ENCODE measurements around the gene C3orf85. TPM values are rescaled to one million over a fixed set of nuclear protein-coding genes. Genes with fewer than 3 reads are reported as not detected.

The C3orf85 gene
- total RNA-seq, result not detected

- Mint-ChIP-seq H3K36me3 (no peaks in the 10 kb centered on the region), H3K27ac (no peak within 1 kb of the TSS), H3K4me1 (no peaks in the 10 kb centered on the region), H3K9me3 (no peaks in the 10 kb centered on the region), H3K27me3 (no peaks in the 10 kb centered on the region), H3K4me3 (no peak within 1 kb of the TSS)
- DNase-seq, result no peak
These were observed at the start of gene C3orf85 for GRCh38 chr3:109136523-109136922. C3orf85 (plus strand) TSS chr3:109136719; CDS start chr3:109136848, 129 bp downstream.

GRCh38 chr3:109089265-109089664, 47.3 kb upstream of the C3orf85 start:
- Mint-ChIP-seq H3K27me3 (peaks cover 7% of the 10 kb centered on the region), H3K36me3 (no peaks in the 10 kb centered on the region), H3K4me3 (no peak overlapping the region), H3K27ac (no peak overlapping the region), H3K4me1 (no peaks in the 10 kb centered on the region), H3K9me3 (no peaks in the 10 kb centered on the region)
- no peak for DNase-seq

- H3K4me1 Mint-ChIP-seq, result no peaks in the 10 kb centered on the region
- DNase-seq, result no peak
- H3K36me3 Mint-ChIP-seq, result no peaks in the 10 kb centered on the region
- peaks cover 4% of the 10 kb centered on the region for H3K27me3 Mint-ChIP-seq
- no peak overlapping the region for H3K27ac Mint-ChIP-seq
- H3K9me3 Mint-ChIP-seq, result no peaks in the 10 kb centered on the region
- no peak overlapping the region for H3K4me3 Mint-ChIP-seq
These were observed 44.7 kb upstream of the C3orf85 start for GRCh38 chr3:109091846-109092245.

- no peak overlapping the region for H3K4me3 Mint-ChIP-seq
- H3K27ac Mint-ChIP-seq, result no peak overlapping the region
- no peaks in the 10 kb centered on the region for H3K9me3 Mint-ChIP-seq
- peaks cover 3% of the 10 kb centered on the region for H3K27me3 Mint-ChIP-seq
- H3K36me3 Mint-ChIP-seq, result no peaks in the 10 kb centered on the region
- H3K4me1 Mint-ChIP-seq, result no peaks in the 10 kb centered on the region
- DNase-seq, result no peak
These were observed 43.0 kb upstream of the C3orf85 start for GRCh38 chr3:109093561-109093960.

- no peak overlapping the region for H3K4me3 Mint-ChIP-seq
- no peaks in the 10 kb centered on the region for H3K36me3 Mint-ChIP-seq
- no peaks in the 10 kb centered on the region for H3K4me1 Mint-ChIP-seq
- H3K9me3 Mint-ChIP-seq, result no peaks in the 10 kb centered on the region
- H3K27me3 Mint-ChIP-seq, result no peaks in the 10 kb centered on the region
- H3K27ac Mint-ChIP-seq, result no peak overlapping the region
- no peak for DNase-seq
These were observed 41.4 kb upstream of the C3orf85 start for GRCh38 chr3:109095166-109095565.

- no peak overlapping the region for H3K27ac Mint-ChIP-seq
- H3K9me3 Mint-ChIP-seq, result no peaks in the 10 kb centered on the region
- no peak for DNase-seq
- no peaks in the 10 kb centered on the region for H3K4me1 Mint-ChIP-seq
- no peaks in the 10 kb centered on the region for H3K36me3 Mint-ChIP-seq
- no peak overlapping the region for H3K4me3 Mint-ChIP-seq
- H3K27me3 Mint-ChIP-seq, result no peaks in the 10 kb centered on the region
These were observed 38.4 kb upstream of the C3orf85 start for GRCh38 chr3:109098079-109098644.

GRCh38 chr3:109109574-109109973, 26.9 kb upstream of the C3orf85 start:
- peaks cover 4% of the 10 kb centered on the region for H3K27me3 Mint-ChIP-seq
- H3K36me3 Mint-ChIP-seq, result no peaks in the 10 kb centered on the region
- H3K9me3 Mint-ChIP-seq, result no peaks in the 10 kb centered on the region
- H3K4me3 Mint-ChIP-seq, result no peak overlapping the region
- DNase-seq, result no peak
- no peak overlapping the region for H3K27ac Mint-ChIP-seq
- H3K4me1 Mint-ChIP-seq, result no peaks in the 10 kb centered on the region

GRCh38 chr3:109112946-109113760, 23.4 kb upstream of the C3orf85 start:
- no peaks in the 10 kb centered on the region for H3K4me1 Mint-ChIP-seq
- DNase-seq, result no peak
- no peak overlapping the region for H3K4me3 Mint-ChIP-seq
- no peak overlapping the region for H3K27ac Mint-ChIP-seq
- H3K27me3 Mint-ChIP-seq, result peaks cover 8% of the 10 kb centered on the region
- no peaks in the 10 kb centered on the region for H3K9me3 Mint-ChIP-seq
- no peaks in the 10 kb centered on the region for H3K36me3 Mint-ChIP-seq

- Mint-ChIP-seq H3K4me1 (no peaks in the 10 kb centered on the region), H3K9me3 (no peaks in the 10 kb centered on the region), H3K27me3 (peaks cover 8% of the 10 kb centered on the region), H3K36me3 (no peaks in the 10 kb centered on the region), H3K4me3 (no peak overlapping the region), H3K27ac (no peak overlapping the region)
- DNase-seq, result no peak
These were observed 21.8 kb upstream of the C3orf85 start for GRCh38 chr3:109114746-109115145.

- H3K4me3 Mint-ChIP-seq, result no peak overlapping the region
- H3K27me3 Mint-ChIP-seq, result peaks cover 8% of the 10 kb centered on the region
- no peaks in the 10 kb centered on the region for H3K36me3 Mint-ChIP-seq
These were observed 21.1 kb upstream of the C3orf85 start for GRCh38 chr3:109115451-109115850.

GRCh38 chr3:109116031-109116430, 20.5 kb upstream of the C3orf85 start:
- H3K27me3 Mint-ChIP-seq, result peaks cover 8% of the 10 kb centered on the region
- no peak for DNase-seq
- H3K27ac Mint-ChIP-seq, result no peak overlapping the region
- no peaks in the 10 kb centered on the region for H3K36me3 Mint-ChIP-seq
- no peaks in the 10 kb centered on the region for H3K9me3 Mint-ChIP-seq
- no peaks in the 10 kb centered on the region for H3K4me1 Mint-ChIP-seq
- H3K4me3 Mint-ChIP-seq, result no peak overlapping the region

More at GRCh38 chr3:109115451-109115850, 21.1 kb upstream of the C3orf85 start:
- Mint-ChIP-seq H3K9me3 (no peaks in the 10 kb centered on the region), H3K4me1 (no peaks in the 10 kb centered on the region), H3K27ac (no peak overlapping the region)
- DNase-seq, result no peak

- Mint-ChIP-seq H3K36me3 (no peaks in the 10 kb centered on the region), H3K4me3 (no peak within 1 kb of the TSS), H3K4me1 (no peaks in the 10 kb centered on the region), H3K27me3 (peaks cover 8% of the 10 kb centered on the region), H3K27ac (no peak within 1 kb of the TSS), H3K9me3 (no peaks in the 10 kb centered on the region)
- DNase-seq, result no peak
These were observed 18.6 kb upstream of the C3orf85 start, which contains the start of gene MORC1 for GRCh38 chr3:109117939-109118338. MORC1 (minus strand) TSS chr3:109118134; CDS start chr3:109118059, 75 bp downstream.

- no peaks in the 10 kb centered on the region for H3K36me3 Mint-ChIP-seq
- no peaks in the 10 kb centered on the region for H3K9me3 Mint-ChIP-seq
- DNase-seq, result no peak
- H3K27me3 Mint-ChIP-seq, result peaks cover 8% of the 10 kb centered on the region
- no peak overlapping the region for H3K4me3 Mint-ChIP-seq
- no peak overlapping the region for H3K27ac Mint-ChIP-seq
- H3K4me1 Mint-ChIP-seq, result no peaks in the 10 kb centered on the region
These were observed 17.9 kb upstream of the C3orf85 start for GRCh38 chr3:109118584-109118983.

GRCh38 chr3:109122690-109123089, 13.8 kb upstream of the C3orf85 start:
- no peaks in the 10 kb centered on the region for H3K9me3 Mint-ChIP-seq
- H3K27me3 Mint-ChIP-seq, result no peaks in the 10 kb centered on the region
- DNase-seq, result no peak
- H3K4me3 Mint-ChIP-seq, result no peak overlapping the region
- no peaks in the 10 kb centered on the region for H3K4me1 Mint-ChIP-seq
- no peak overlapping the region for H3K27ac Mint-ChIP-seq
- H3K36me3 Mint-ChIP-seq, result no peaks in the 10 kb centered on the region

- no peaks in the 10 kb centered on the region for H3K36me3 Mint-ChIP-seq
These were observed 10.6 kb upstream of the C3orf85 start for GRCh38 chr3:109125902-109126301.

GRCh38 chr3:109127553-109127952, 9.0 kb upstream of the C3orf85 start:
- no peaks in the 10 kb centered on the region for H3K4me1 Mint-ChIP-seq
- H3K27ac Mint-ChIP-seq, result no peak overlapping the region
- H3K36me3 Mint-ChIP-seq, result no peaks in the 10 kb centered on the region
- peaks cover 3% of the 10 kb centered on the region for H3K9me3 Mint-ChIP-seq
- peaks cover 7% of the 10 kb centered on the region for H3K27me3 Mint-ChIP-seq
- H3K4me3 Mint-ChIP-seq, result no peak overlapping the region
- DNase-seq, result no peak

More at GRCh38 chr3:109125902-109126301, 10.6 kb upstream of the C3orf85 start:
- H3K27ac Mint-ChIP-seq, result no peak overlapping the region
- H3K27me3 Mint-ChIP-seq, result peaks cover 7% of the 10 kb centered on the region
- peaks cover 3% of the 10 kb centered on the region for H3K9me3 Mint-ChIP-seq
- DNase-seq, result no peak
- H3K4me3 Mint-ChIP-seq, result no peak overlapping the region
- no peaks in the 10 kb centered on the region for H3K4me1 Mint-ChIP-seq
